HG02678 (cell line): ENCODE data around the gene COL20A1.

Source experiments
- ATAC-seq: cut with Tn5 transposase; IDR thresholded peaks from one replicate; pipeline ENCODE4 v1.9.1; 2021; ENCODE audit warnings: mild to moderate bottlenecking, moderate library complexity; ENCODE audit not compliant: unreplicated experiment

Gene COL20A1

GRCh38 chr20:63345328-63346100 is 52.5 kb downstream of the COL20A1 start:
- no peak for ATAC-seq

DNA sequence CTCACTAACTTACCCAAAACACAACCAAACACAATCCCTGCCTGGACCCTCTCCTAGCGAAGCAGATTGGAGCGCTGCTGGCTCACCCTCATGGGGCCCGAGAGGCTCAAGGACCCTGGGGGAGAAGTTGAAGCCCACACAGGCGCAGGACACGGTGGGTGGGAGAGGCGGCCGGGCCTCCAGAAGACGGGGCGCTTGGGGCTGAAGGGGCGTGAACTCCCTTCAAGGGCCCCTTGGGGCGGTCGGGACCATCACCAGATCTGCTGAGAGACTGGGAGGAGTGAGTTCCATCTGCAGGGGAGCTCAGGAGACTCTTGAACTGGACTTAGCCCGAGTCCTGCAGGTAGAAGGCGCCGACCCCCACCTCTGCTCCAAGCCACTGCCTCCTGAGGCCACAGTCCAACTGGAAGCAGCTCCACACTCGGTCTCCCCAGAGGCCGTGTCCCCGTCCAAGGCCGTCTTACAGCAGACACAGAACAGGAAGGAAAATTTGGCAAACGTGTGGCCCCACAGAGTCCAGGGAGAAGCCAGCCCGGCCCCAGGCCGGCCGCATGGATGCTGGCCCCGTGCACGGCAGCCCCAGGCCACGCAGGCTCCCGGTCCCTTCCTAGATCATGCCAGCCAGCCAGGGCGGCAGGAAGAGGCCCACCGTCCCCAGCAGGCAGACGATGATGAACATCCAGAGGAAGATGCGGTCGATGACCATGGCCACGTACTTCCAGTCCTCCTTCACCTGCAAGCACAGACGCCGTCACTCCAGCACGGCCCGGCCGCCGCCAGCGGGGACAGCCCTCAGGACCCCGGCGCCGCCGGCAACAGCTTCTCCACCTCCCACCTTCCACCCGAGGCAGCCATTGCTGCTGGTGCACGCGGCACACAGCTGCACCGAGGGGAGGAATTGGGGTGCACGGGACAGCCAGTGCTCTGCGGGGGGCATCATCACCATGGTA is 53.4 kb downstream of the COL20A1 start:
- ATAC-seq: no peak

DNA sequence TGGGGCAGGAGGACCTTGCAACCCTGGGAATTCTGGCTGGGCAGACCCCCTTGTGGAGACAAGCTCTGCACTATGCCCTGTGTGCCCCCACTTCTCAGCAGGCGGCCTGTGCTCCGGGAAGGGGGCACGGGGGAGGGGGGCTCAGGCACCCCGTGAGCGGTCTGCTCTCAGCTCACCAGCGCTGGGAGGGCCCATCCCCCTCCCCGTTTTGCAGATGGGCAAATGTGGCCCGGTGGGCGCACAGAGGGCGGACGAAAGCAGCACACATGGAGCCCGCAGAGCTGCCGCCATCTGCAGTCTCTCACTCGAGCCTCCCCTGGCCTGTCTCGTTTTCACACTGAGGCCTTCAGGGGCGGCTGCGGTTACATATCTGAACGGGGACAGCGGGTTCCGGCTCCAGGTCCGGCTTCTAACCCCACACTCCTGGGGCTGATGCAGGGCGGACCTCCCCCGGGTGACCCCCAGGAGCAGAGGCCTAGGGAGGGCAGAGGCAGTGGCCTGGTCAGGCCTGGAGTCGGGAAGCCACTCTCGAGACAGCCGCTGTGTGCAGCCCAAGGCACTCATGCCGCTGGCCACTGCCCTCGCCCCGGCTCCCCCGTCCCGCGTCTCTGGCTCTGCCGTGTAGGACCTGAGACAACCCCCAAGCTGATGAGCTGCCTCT is 54.2 kb downstream of the COL20A1 start:
- no peak for ATAC-seq

- ATAC-seq: no peak
These were observed 55.2 kb downstream of the COL20A1 start for GRCh38 chr20:63347950-63348827.

DNA sequence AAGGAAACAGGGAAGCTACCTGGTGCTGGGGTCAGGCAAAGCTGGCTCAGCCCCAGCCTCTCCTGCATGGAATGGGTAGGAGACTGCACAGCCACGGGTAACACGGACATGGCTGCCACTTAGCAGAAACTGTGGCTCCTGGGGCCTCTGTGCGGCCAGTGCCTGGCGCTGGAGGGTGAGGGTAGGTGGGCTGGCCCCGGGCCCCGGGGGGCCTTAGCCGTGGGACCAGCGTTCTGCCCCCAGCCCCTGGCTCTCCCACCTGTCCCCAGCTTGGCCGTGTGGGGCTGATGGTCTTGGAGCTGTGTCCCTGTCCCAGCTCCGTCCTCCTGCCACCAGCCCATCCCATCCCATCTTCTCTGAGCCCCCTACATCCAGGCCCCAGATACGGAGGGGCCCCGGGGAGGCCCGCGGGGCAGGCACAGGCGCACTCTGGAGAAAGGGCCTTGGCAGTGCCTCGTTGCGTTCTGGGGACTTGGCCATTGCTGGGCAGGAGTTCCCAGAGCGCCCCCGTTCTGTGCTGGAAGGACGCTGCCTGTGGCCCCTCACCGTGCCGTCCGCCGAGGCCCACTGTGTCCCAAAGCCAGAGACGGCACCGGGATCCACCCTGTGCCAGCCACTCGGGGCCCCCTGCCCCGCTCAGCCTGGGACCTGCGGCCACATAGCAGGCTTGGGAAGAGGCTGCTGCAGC is 56.0 kb downstream of the COL20A1 start:
- no peak for ATAC-seq

GRCh38 chr20:63349516-63349895 is 56.5 kb downstream of the COL20A1 start:
- no peak for ATAC-seq

DNA sequence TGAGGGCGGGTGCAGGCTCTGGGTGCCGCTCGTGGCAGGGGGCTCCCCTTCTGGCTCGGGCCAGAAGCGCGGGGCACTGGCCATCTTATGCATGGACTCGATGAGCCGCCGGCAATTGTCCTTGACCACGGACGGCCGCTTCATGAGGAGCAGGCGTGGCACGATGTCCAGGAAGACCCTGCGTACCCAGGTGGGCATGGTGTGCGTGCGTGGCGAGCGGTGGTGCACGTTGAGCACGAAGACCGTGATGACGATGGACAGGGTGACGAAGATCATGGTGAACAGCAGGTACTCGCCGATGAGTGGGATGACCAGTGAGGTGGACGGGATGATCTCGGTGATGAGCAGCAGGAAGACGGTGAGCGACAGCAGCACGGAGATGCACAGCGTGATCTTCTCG is 57.2 kb downstream of the COL20A1 start:
- no peak for ATAC-seq

- no peak for ATAC-seq
These were observed 57.8 kb downstream of the COL20A1 start for GRCh38 chr20:63350597-63351325.

- no peak for ATAC-seq
These were observed 58.3 kb downstream of the COL20A1 start for GRCh38 chr20:63351326-63351700.

GRCh38 chr20:63351811-63352591 is 59.0 kb downstream of the COL20A1 start:
- no peak for ATAC-seq

DNA sequence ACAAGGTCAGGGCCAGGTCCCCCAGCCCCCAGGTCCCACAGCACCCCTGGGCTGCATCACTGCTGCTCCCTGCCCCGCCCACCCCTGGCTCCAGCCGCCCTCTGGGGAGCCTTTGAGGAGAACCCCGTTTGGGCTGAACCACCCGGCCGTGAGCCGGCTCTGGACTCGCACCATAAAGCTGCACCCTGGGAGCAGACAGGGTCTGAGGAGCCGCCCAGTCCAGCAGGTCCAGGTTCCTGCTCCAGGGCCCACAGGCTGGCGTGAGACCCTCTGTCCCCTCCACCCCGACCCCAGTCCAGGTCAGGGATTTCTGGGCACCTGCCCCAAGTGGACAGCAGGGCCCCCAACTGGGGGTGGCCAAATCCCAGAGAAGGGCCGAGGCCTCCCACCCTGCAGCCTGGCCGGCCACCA is 59.8 kb downstream of the COL20A1 start:
- ATAC-seq: no peak

DNA sequence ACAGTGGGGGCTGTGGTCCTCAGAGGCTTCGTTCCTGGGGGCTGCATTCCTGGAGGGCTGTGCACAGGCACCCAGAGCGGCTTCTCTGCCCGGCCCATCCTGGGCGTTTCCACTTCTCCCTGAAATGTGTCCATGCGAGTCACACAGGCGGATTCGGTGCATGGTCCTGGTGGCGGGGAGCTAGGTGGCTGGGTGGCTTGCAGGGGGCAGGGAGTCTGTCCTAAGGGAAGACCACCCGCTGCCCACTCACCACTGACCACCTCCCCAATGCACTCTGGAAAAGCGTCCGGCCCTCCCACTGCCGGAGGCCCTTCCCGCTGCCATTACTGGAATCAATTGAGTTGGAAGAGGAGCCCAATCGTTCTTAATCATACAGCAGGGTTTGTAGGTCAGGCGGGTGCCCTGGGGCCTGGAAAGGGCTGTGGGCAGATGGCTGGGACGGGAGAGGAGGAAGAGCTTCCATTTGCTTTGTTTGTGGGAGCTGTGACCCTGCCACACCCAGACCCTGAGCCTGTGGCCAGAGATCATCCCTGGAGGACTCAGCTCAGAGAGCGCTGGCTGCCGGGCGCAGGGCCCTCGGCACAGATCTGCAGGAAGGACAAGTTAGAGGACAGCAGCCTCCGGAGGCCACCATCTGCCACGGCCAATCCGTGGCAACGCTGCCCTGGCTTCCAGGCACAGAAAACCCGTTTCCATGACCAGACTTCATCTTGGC is 61.8 kb downstream of the COL20A1 start:
- no peak for ATAC-seq

DNA sequence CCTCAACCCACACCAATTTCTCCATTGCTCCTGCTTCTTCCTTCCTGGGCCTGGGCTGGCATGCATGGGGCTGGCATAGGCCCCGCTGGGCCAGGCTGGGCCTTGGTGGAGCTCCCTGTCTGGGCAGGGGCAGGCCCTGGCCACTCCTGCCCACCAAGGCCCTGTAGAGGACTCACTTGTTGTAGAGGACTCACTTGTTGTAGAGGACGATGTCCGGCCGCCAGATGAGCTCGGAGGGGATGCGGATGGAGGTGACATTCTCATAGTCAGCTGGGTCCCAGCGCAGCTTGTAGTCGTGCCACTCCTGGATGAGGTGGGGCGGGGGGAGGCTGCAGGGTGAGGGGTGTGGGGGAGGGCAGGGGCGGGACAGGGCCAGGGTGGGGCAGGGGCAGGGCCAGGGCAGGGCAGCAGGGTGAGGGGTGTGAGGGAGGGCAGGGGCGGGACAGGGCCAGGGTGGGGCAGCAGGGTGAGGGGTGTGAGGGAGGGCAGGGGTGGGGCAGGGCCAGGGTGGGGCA is 62.9 kb downstream of the COL20A1 start:
- no peak for ATAC-seq

GRCh38 chr20:63356511-63356910 is 63.5 kb downstream of the COL20A1 start:
- ATAC-seq: no peak

GRCh38 chr20:63356931-63357879 is 64.2 kb downstream of the COL20A1 start:
- no peak for ATAC-seq
